Calu3 (cell line): ENCODE data around the gene YIPF1. TPM values are rescaled to one million over a fixed set of nuclear protein-coding genes. Genes with fewer than 3 reads are reported as not detected.

ENCODE experiments used
- Bru-seq: library from RNA; stranded (reverse); fragments of 400-500 nt; gene quantifications from one replicate; lab custom pipeline; 2021; lab: Mats Ljungman, UMichigan
- BruChase-seq, 2 experiments: library from RNA; stranded (reverse); fragments of 400-500 nt; gene quantifications; one replicate each; lab custom pipeline; 2021; lab: Mats Ljungman, UMichigan
- BruUV-seq: library from RNA; stranded (reverse); fragments of 400-500 nt; replicated peaks from 2 replicates; lab custom pipeline; 2021; lab: Mats Ljungman, UMichigan
- CTCF ChIA-PET: fragments of 300-600 bp; sonication (Branson Sonifier 250); formaldehyde crosslinking; loops from one replicate; lab custom pipeline; 2022; ENCODE audit warnings: antibody characterized with exemption; lab: Charles Lee
- DNase-seq: peaks from one replicate; pipeline ENCODE4 v3.0.0; 2022
- H3K27ac Mint-ChIP-seq: one replicate; pipeline ENCODE4 v1.8.0; 2022; ENCODE audit warnings: mixed read lengths; ENCODE audit not compliant: unreplicated experiment
- H3K27me3 Mint-ChIP-seq: one replicate; pipeline ENCODE4 v1.8.0; 2022; ENCODE audit warnings: mixed read lengths; ENCODE audit not compliant: unreplicated experiment
- H3K36me3 Mint-ChIP-seq: one replicate; pipeline ENCODE4 v1.8.0; 2022; ENCODE audit warnings: mild to moderate bottlenecking, moderate library complexity, mixed read lengths; ENCODE audit not compliant: insufficient read depth, unreplicated experiment
- H3K4me1 Mint-ChIP-seq: one replicate; pipeline ENCODE4 v1.8.0; 2022; ENCODE audit warnings: mild to moderate bottlenecking, low read depth, mixed read lengths; ENCODE audit not compliant: unreplicated experiment
- H3K4me3 Mint-ChIP-seq: one replicate; pipeline ENCODE4 v1.8.0; 2022; ENCODE audit warnings: mild to moderate bottlenecking, low read depth, moderate library complexity, mixed read lengths; ENCODE audit not compliant: unreplicated experiment
- H3K9me3 Mint-ChIP-seq: one replicate; pipeline ENCODE4 v1.8.0; 2022; ENCODE audit warnings: low read depth, mixed read lengths; ENCODE audit not compliant: unreplicated experiment
- CTCF ChIP-seq: fragments of 200-600 bp; IDR thresholded peaks from one replicate; pipeline ENCODE4 v1.8.0; 2022; ENCODE audit warnings: antibody characterized with exemption; ENCODE audit not compliant: unreplicated experiment
- intact Hi-C: fragments of 100-400 bp; cut with micrococcal nuclease; formaldehyde crosslinking; loops from one replicate; pipeline ENCODE4 v1.10.0; 2022; ENCODE audit not compliant: unreplicated experiment
- long read RNA-seq: library from polyadenylated mRNA; stranded (forward); transcript quantifications from one replicate; pipeline ENCODE4 v2.0.0, GENCODE V29; 2022
- total RNA-seq: library from RNA; stranded (reverse); gene quantifications from 2 replicates; pipeline ENCODE4 v1.2.3, GENCODE V29; 2022

Gene YIPF1
- total RNA-seq (15.2 and 18.2 TPM in 2 replicates), Bru-seq, nascent RNA (percentile 57 among the genes with signal in this experiment), BruChase-seq, experiment 1, labeled RNA remaining after a 6-hour chase (percentile 54 among the genes with signal in this experiment), BruChase-seq, experiment 2, labeled RNA remaining after a 2-hour chase (percentile 55 among the genes with signal in this experiment)
- long read RNA-seq, transcript YIPF1-203 (11 exons, 1,602 nt) = major isoform, 12 of 260 reads
- long read RNA-seq, partial matches to known transcripts = 0 of 260 reads
- long read RNA-seq, other reads (novel, unspliced or antisense) = 247 of 260 reads

GRCh38 chr1:53889304-53890298, at the start of gene YIPF1:
YIPF1 (minus strand) TSS chr1:53889797; CDS start chr1:53888937, 860 bp downstream.
- Mint-ChIP-seq H3K27me3 (no peaks in the 10 kb centered on the region), H3K27ac (peak within 1 kb of the TSS; percentile 96), H3K9me3 (no peaks in the 10 kb centered on the region), H3K36me3 (peaks cover 17% of the 10 kb centered on the region), H3K4me1 (peaks cover 12% of the 10 kb centered on the region), H3K4me3 (peak within 1 kb of the TSS; percentile 92)
- TF ChIP-seq CTCF = no peak
- DNase-seq = peak; percentile 88
- intact Hi-C loops = no loop called here
- CTCF ChIA-PET = interaction anchor here (0.8 to 0.9 kb wide), 2 partner anchors 11 to 56 kb away, joined by 3 to 8 read pairs; partner anchors contain the start of gene IFT25
- no TSS peak for BruUV-seq

- H3K9me3 Mint-ChIP-seq = peaks cover 4% of the 10 kb centered on the region
- H3K27me3 Mint-ChIP-seq = no peaks in the 10 kb centered on the region
- no peak for DNase-seq
- H3K36me3 Mint-ChIP-seq = no peaks in the 10 kb centered on the region
- no peak overlapping the region for H3K27ac Mint-ChIP-seq
- no TSS peak for BruUV-seq
- TF ChIP-seq CTCF = no peak
- no peak overlapping the region for H3K4me3 Mint-ChIP-seq
- peaks cover 11% of the 10 kb centered on the region for H3K4me1 Mint-ChIP-seq
- intact Hi-C loops = no loop called here
- CTCF ChIA-PET = no interaction called here
Measured at GRCh38 chr1:53938136-53938830, 48.7 kb upstream of the YIPF1 start.

DNA sequence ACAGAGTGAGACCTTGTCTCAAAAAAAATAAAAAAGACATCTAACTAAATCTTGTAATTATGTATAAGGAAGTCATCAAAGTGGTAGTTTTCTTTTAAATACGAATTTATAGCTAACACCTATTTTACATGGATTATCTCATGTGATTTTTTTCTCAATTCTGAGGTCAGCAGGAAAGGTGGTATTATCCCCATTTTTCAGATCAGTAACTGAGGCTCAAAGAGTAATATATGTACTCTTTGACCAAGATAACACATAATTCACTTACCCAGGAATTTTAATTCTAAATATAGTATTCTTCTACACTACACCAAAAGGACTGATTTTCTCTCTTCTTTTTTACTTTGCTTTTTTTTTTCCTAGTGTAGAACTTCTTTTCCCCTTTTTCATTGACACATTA, 46.8 kb upstream of the YIPF1 start:
- no peaks in the 10 kb centered on the region for H3K4me1 Mint-ChIP-seq
- no peak overlapping the region for H3K4me3 Mint-ChIP-seq
- no peak for TF ChIP-seq CTCF
- no TSS peak for BruUV-seq
- intact Hi-C loops = no loop called here
- no peaks in the 10 kb centered on the region for H3K27me3 Mint-ChIP-seq
- H3K9me3 Mint-ChIP-seq = peaks cover 6% of the 10 kb centered on the region
- CTCF ChIA-PET = no interaction called here
- no peak overlapping the region for H3K27ac Mint-ChIP-seq
- H3K36me3 Mint-ChIP-seq = no peaks in the 10 kb centered on the region
- DNase-seq = no peak

DNA sequence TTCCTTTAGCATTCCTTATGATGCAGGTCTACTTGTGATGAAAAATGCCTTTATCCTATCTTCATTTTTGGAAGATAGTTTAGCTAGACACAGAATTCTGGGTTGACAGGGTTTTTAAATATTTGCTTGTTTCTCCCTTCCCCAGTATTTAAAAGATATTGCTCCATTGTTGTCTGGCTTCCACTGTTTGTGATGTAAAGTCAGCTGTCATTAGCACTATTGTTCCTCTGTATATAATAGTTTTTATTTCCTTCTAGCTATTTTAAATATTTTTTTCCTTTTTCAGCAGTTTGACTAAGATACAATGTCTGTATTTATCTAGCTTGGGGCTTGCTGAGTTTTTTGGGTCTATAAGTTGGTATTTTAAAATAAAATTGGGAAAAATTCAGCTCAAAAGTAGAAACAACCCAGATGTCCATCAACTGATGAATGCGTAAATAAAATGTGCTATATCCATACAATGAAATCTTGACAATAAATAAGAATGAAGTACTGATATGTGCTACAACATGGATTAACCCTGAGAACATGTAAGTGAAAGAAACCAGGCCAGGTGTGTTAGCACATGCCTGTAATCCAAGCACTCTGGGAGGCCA, 44.7 kb upstream of the YIPF1 start:
- no peaks in the 10 kb centered on the region for H3K4me1 Mint-ChIP-seq
- no peak for TF ChIP-seq CTCF
- no peak overlapping the region for H3K27ac Mint-ChIP-seq
- BruUV-seq = no TSS peak
- H3K9me3 Mint-ChIP-seq = peaks cover 6% of the 10 kb centered on the region
- no peaks in the 10 kb centered on the region for H3K27me3 Mint-ChIP-seq
- H3K4me3 Mint-ChIP-seq = no peak overlapping the region
- no peaks in the 10 kb centered on the region for H3K36me3 Mint-ChIP-seq
- CTCF ChIA-PET = no interaction called here
- intact Hi-C loops = no loop called here
- DNase-seq = no peak
